Calu3 (cell line): Measurements from ENCODE around the gene TMEM143. TPM values are rescaled to one million over a fixed set of nuclear protein-coding genes. Genes with fewer than 3 reads are reported as not detected.

Source experiments
- BruUV-seq: library from RNA; stranded (reverse); fragments of 400-500 nt; replicated peaks from 2 replicates; lab custom pipeline; 2021; lab: Mats Ljungman, UMichigan
- CTCF ChIA-PET: fragments of 300-600 bp; sonication (Branson Sonifier 250); formaldehyde crosslinking; loops from one replicate; lab custom pipeline; 2022; ENCODE audit warnings: antibody characterized with exemption; lab: Charles Lee
- DNase-seq: peaks from one replicate; pipeline ENCODE4 v3.0.0; 2022
- H3K27ac Mint-ChIP-seq: one replicate; pipeline ENCODE4 v1.8.0; 2022; ENCODE audit warnings: mixed read lengths; ENCODE audit not compliant: unreplicated experiment
- H3K27me3 Mint-ChIP-seq: one replicate; pipeline ENCODE4 v1.8.0; 2022; ENCODE audit warnings: mixed read lengths; ENCODE audit not compliant: unreplicated experiment
- H3K36me3 Mint-ChIP-seq: one replicate; pipeline ENCODE4 v1.8.0; 2022; ENCODE audit warnings: mild to moderate bottlenecking, moderate library complexity, mixed read lengths; ENCODE audit not compliant: insufficient read depth, unreplicated experiment
- H3K4me1 Mint-ChIP-seq: one replicate; pipeline ENCODE4 v1.8.0; 2022; ENCODE audit warnings: mild to moderate bottlenecking, low read depth, mixed read lengths; ENCODE audit not compliant: unreplicated experiment
- H3K4me3 Mint-ChIP-seq: one replicate; pipeline ENCODE4 v1.8.0; 2022; ENCODE audit warnings: mild to moderate bottlenecking, low read depth, moderate library complexity, mixed read lengths; ENCODE audit not compliant: unreplicated experiment
- H3K9me3 Mint-ChIP-seq: one replicate; pipeline ENCODE4 v1.8.0; 2022; ENCODE audit warnings: low read depth, mixed read lengths; ENCODE audit not compliant: unreplicated experiment
- intact Hi-C: fragments of 100-400 bp; cut with micrococcal nuclease; formaldehyde crosslinking; loops from one replicate; pipeline ENCODE4 v1.10.0; 2022; ENCODE audit not compliant: unreplicated experiment
- total RNA-seq: library from RNA; stranded (reverse); gene quantifications from 2 replicates; pipeline ENCODE4 v1.2.3, GENCODE V29; 2022
- TF ChIP-seq, protein P1 (sequence below): fragments of 200-600 bp; IDR thresholded peaks from one replicate; pipeline ENCODE4 v1.8.0; 2022; ENCODE audit warnings: antibody characterized with exemption; ENCODE audit not compliant: unreplicated experiment

Gene TMEM143
- total RNA-seq, 1 experiment from 2014 or later = 10.4 TPM

DNA sequence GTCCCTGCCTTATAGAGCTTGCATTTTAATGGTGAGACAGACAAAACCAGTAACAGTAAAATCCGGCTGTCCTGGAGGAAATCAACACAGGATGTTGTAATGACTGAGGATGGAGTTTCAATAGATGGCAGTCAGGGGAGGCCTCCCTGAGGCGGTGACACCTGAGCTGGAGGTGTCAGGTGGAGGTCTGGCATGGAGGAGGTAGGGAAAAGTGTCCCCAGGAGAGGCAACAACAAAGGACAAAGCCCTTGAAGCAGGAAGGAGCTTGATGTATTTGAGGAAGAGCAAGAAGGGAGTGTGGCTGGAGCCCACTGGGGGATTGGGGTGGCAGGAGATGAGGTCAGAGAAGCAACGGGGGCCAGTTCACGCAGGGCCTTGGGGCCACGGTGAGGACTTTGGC is 37.5 kb upstream of the TMEM143 start:
- H3K4me3 Mint-ChIP-seq = no peak overlapping the region
- CTCF ChIA-PET = interaction anchor here (0.6 to 2.3 kb wide), 2 partner anchors 10 to 207 kb away, joined by 3 to 7 read pairs; partner anchors contain the start of gene KDELR1
- TF ChIP-seq, protein P1, sequence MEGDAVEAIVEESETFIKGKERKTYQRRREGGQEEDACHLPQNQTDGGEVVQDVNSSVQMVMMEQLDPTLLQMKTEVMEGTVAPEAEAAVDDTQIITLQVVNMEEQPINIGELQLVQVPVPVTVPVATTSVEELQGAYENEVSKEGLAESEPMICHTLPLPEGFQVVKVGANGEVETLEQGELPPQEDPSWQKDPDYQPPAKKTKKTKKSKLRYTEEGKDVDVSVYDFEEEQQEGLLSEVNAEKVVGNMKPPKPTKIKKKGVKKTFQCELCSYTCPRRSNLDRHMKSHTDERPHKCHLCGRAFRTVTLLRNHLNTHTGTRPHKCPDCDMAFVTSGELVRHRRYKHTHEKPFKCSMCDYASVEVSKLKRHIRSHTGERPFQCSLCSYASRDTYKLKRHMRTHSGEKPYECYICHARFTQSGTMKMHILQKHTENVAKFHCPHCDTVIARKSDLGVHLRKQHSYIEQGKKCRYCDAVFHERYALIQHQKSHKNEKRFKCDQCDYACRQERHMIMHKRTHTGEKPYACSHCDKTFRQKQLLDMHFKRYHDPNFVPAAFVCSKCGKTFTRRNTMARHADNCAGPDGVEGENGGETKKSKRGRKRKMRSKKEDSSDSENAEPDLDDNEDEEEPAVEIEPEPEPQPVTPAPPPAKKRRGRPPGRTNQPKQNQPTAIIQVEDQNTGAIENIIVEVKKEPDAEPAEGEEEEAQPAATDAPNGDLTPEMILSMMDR = no peak
- intact Hi-C loops = no loop called here
- H3K27ac Mint-ChIP-seq = no peak overlapping the region
- peaks cover 54% of the 10 kb centered on the region for H3K27me3 Mint-ChIP-seq
- H3K36me3 Mint-ChIP-seq = peaks cover 17% of the 10 kb centered on the region
- H3K9me3 Mint-ChIP-seq = peaks cover 3% of the 10 kb centered on the region
- peaks cover 26% of the 10 kb centered on the region for H3K4me1 Mint-ChIP-seq
- no TSS peak for BruUV-seq
- DNase-seq = no peak

GRCh38 chr19:48400018-48400742 is 36.4 kb upstream of the TMEM143 start:
- no TSS peak for BruUV-seq
- peaks cover 22% of the 10 kb centered on the region for H3K36me3 Mint-ChIP-seq
- peak overlapping the region; percentile 31 for H3K27ac Mint-ChIP-seq

GRCh38 chr19:48398375-48399235 is 34.9 kb upstream of the TMEM143 start:
- intact Hi-C loops = no loop called here
- peak; percentile 85 for DNase-seq
- H3K27me3 Mint-ChIP-seq = peaks cover 74% of the 10 kb centered on the region
- peaks cover 34% of the 10 kb centered on the region for H3K4me1 Mint-ChIP-seq
- H3K9me3 Mint-ChIP-seq = peaks cover 3% of the 10 kb centered on the region
- no TSS peak for BruUV-seq
- CTCF ChIA-PET = no interaction called here
- H3K36me3 Mint-ChIP-seq = peaks cover 27% of the 10 kb centered on the region
- TF ChIP-seq, protein P1 = no peak
- H3K27ac Mint-ChIP-seq = peak overlapping the region; percentile 2
- peak overlapping the region; percentile 53 for H3K4me3 Mint-ChIP-seq

More at GRCh38 chr19:48400018-48400742, 36.4 kb upstream of the TMEM143 start:
- TF ChIP-seq, protein P1 = no peak
- CTCF ChIA-PET = interaction anchor here (0.5 to 0.7 kb wide), 2 partner anchors 24 to 266 kb away, joined by 3 to 5 read pairs; no protein-coding TSS in a partner anchor
- intact Hi-C loops = no loop called here
- no peak overlapping the region for H3K4me3 Mint-ChIP-seq
- peaks cover 3% of the 10 kb centered on the region for H3K9me3 Mint-ChIP-seq
- peak; percentile 44 for DNase-seq
- peaks cover 34% of the 10 kb centered on the region for H3K4me1 Mint-ChIP-seq
- H3K27me3 Mint-ChIP-seq = peaks cover 58% of the 10 kb centered on the region

DNA sequence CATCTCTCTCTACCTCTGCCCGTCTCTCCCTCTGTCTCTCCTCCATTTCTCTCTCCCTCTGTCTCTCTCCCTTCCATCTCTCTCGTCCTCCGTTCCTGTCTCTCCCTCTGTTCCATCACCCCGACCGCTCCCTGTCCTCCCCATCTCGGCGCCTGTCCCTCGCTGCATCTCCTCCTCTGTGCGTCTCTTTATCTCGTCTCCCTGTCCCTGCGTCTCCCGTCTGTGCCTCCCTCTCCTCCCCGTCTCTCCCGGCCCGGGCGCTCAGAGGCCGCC is 34.3 kb upstream of the TMEM143 start:
- Mint-ChIP-seq H3K9me3 (peaks cover 3% of the 10 kb centered on the region), H3K27ac (peak overlapping the region; percentile 2), H3K4me1 (peaks cover 34% of the 10 kb centered on the region), H3K27me3 (peaks cover 80% of the 10 kb centered on the region), H3K4me3 (peak overlapping the region; percentile 53), H3K36me3 (peaks cover 27% of the 10 kb centered on the region)
- CTCF ChIA-PET = no interaction called here
- TF ChIP-seq, protein P1 = no peak
- intact Hi-C loops = no loop called here
- BruUV-seq = no TSS peak
- DNase-seq = no peak
